Occipital lobe (tissue), 2 donors: ENCODE measurements around the gene NRCAM. TPM values are rescaled to one million over a fixed set of nuclear protein-coding genes. Genes with fewer than 3 reads are reported as not detected.

Source experiments
- DNase-seq: peaks from one replicate; lab custom pipeline; 2025; lab: John Stamatoyannopoulos, UW
- total RNA-seq: library from RNA; depleted of rRNA; stranded (reverse); fragments of >200 nt; gene quantifications from one replicate; pipeline ENCODE4 v1.2.3, GENCODE V29; 2014

Gene NRCAM
- total RNA-seq, 1 donor from 2014 or later, result 112 TPM

DNA sequence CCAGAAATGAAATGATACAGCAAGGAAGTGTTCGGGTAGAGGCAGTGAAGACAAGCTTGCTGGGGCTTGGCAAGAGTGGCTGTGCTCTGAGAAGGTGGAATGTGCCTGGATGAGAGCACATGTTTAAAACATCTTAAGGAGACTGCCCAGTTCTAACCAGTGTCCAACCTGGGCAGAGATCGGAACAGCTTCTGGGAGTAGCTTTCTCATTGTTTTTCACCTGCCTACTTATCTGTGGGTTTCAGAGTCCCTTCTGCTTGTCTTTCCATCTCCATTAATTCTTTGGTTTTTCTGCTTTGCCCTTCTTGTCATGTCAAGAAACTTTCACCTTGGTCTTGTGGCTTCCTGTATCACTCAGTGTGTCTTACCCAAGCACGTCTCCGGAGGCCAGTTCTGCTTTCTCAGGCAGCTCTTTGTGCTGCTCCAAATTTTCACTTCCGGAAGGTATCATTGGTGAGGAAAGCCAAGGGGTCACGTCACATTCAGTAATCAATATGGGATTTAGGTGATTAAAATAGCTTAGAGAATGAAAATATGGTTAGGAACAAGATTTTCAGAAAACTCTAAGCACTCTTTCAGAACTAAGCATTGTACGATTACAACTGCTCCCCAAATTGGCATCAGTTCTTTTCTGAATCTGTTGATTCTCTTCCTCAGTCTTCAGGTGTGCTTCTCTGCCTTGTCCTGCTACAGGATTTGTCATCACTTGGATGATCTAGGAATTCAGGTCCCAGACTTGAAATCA lies 320.6 kb downstream of the NRCAM start:
- no peak for DNase-seq

DNA sequence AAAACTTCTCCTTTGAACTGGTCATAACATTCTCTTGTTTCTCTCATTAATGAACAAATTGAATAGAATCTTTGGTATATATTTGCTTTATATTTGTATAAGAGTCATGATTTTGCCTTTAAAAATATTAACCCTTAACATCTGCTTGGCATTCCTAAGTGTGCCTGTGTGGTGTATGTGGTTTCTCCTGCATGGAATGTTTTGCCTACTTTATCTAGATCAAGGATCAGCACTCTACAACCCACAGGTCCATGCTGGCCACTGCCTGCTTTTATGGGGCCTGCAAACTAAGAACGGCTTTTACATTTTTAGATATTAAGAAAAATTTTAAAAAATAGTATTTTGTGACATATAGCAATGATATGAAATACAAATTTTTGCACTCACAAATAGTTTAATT lies 321.8 kb downstream of the NRCAM start:
- DNase-seq, result no peak

DNA sequence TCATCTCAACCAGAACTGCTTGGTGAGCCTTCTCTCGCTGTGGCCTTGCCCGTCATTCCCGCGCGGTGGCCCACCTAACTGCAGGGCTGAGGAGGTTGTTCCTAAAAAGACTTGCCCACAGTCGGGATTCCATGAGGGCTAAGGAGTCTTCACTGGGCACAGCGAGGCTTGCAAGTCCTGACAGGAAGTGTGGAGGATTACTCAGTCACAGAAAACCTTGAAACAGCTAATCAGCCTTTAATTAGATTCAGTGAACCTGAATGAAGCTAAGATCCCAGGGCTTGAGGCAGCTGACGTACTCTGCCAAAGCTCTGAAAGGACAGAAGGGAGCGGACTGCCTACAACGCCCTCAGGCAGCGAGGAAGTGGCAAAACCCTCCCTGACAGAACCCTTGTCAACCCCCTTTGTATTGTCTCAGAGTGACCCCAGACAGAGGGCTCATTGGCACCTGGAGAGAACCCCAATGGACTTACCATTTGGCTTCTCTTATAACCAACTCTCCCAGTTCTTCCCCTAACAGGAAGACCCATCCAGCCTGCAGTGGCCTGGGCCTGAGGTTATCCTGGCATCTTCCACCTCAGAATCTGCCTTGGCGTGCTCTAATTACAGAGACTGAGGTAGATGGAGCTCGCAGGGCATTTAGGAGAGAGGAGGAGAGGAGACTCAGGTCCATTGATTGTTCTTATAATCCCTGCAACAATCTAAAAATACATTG lies 323.5 kb downstream of the NRCAM start:
- DNase-seq, result no peak

DNA sequence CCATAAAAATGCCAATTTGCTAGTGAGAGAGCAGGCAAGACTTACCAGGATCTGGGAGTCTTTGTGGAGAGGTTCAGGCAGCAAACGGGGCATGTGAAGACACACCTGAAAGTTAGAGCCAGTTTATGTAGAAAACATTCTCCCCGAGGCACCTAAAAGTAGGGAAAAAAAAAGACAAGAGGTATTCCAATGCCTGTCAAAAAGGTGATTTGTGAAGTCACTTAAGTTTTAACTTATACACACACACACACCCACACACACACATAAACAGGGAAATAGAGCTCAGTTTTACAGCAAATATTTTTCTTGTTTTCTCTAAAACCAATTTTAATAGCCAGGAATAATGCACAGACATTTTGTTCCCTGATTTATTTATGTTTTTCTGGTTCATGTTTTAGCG lies 326.0 kb downstream of the NRCAM start, which contains the start of gene LAMB4:
Gene LAMB4, minus strand, starts transcription at position 101 of the 400 bp plus-strand sequence. CDS start 7,197 bp downstream, outside the sequence.
- no peak for DNase-seq

DNA sequence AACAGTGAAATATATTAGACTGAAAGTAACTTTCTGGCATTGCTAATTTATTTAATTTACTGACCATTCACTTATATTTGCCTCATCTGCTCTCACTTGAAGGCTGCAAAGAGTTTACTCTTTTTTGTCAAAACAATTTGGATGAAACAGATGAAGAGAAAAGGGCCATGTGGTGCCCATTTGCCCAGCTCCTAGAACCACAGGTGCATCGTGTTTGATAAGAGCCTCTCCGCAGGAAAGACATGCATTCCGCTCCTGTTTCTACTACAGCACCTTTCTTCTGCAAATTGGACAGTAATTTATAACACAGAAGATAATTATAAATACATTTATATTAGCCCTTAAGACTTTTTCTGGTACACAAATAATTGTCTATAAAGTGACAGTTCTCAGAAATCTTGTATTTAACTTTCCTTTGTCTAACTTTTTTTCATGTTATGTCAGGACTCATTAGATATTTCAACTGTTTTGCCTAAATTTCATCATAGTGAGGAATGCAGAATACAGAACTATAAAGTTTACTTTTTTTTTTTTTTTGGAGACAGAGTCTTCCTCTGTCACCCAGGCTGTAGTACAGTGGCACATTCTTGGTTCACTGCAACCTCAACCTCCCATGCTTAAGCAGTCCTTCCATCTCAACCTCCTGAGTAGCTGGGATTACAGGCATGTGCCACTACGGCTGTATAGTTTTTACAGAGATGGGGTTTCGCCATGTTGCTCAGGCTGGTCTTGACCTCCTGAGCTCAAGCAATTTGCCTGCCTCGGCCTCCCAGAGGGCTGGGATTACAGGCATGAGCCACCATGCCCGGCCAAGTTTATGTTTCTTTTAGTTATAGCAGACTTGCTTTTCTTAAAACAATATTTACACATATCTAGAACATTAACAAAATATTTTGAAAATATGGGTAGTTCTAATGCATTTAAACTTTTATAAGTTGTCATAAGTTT lies 326.9 kb downstream of the NRCAM start:
- no peak for DNase-seq

DNA sequence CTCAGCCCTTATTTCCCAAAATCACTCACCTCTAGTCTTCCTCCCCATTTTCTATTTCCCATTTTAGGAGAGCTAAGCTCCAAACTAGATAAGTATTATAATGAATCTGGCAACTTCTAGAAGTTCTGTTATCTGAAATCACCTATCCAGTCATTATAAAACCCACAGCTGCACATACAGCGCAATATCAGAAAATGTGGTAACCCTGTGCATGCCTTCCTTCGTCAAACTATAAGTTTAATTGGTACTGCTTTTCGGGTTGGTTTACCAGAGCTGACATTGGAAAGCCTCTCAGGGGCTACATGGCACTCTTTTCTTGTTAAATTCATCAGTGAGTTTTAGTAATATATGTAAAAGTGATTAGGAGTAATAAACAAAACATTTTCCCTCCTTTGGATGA lies 327.7 kb downstream of the NRCAM start:
- no peak for DNase-seq

DNA sequence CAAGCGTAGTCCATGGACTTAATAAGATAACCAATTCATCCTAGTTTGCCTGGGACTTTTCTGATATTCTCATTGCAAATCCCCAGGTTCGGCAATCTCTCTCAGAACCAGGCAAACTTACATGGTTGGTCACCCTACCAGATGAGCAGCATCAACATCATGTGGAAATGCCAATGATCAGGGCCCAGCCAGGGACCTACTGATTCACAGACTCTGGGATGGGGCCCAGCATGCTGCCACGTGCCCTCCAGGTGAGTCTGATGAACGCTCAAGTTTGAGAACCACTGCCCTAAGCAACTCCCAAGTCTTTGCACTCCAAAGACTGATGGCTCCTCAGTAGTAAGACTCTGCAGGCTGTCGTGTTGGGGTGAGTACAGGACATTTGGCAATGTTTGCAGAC lies 328.8 kb downstream of the NRCAM start:
- no peak for DNase-seq

DNA sequence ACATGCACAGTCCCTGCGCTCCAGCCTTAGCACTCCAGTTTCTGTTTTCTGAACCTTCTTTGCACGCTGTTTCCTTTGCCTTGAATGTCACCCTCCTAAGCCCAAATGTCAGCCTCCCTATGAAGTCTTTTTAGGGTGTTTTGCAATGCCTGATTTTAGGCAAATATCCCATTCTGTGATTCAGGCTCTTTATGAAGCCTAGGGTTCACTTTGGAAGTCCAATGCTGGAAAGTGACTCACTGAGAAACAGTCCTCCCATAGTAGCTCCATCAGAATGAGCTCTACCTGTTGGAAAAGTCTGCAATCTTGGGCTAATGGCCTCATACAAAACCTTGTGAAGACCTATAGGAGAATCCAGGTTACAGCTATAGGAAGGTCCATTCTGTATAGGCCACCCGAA lies 331.4 kb downstream of the NRCAM start:
- DNase-seq, result no peak

DNA sequence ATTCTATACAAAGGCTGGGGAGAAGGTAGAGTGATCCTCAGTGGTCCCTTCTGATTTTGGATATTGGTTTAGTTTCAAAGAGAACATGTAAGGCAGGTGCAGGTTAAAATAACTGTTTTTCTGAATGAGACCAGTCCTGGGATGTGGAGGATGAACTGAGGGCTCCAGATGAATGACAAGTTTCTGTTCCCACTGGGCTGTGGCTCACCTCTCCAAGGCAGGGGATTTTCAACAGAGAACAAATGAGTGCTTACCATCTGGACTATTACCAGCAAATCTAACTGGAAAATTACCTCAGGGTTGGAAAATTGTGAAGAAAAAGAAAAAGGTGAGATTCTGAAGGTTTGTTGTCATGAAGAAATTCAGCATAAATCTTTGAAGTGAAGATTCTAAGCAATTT lies 334.1 kb downstream of the NRCAM start:
- no peak for DNase-seq

DNA sequence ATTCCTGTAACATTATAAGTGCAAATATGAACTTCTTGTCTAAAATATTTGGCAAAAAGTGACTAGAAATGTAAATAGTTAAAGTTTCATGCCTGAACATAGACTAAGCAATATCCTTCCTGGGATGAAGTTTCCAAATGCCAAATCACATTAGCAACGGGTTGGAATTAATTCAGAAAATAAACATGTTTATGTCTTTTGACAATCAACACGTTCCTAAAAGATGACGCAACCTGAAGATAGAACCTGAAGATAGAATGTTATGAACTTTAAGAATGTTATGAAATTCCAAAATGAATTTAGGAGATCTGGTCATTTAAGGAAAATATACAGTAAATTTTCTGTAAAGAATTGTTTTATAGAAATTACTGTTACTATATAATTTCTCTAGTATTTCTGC lies 335.3 kb downstream of the NRCAM start:
- DNase-seq, result no peak

DNA sequence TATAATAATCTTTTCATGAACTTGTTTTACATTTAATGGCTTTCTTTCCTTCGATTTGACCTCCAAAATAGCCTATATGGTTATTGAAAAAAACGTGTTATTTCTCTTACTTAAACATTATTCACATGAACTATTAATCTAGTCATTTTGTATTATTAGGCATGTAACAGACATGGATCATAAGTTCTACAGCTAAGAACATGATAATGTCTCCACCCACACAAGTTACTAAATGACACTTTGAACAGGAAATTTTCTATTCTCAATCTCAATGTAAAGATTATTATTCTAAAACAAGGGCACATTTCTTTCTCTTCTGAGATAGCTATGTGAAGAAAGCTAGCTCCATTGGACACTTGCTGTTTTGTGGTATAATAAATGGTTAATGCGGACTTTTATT lies 336.0 kb downstream of the NRCAM start:
- no peak for DNase-seq

DNA sequence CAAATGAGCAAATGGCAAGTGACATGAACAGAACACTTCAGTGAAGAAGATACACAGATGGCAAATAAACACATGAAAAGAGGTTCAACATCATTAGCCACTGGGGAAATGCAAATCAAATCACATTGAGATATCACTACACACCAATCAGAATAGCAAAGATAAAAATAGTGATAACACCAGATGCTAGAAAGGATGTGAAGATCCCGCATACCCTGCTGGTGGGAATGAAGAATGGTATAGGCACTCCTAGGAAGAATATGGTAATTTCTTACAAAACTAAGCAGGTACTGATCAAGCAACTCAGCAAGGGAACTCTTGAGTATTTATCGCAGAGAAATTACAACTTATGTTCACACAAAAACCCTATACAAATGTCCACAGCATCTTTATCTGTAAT lies 337.3 kb downstream of the NRCAM start:
- DNase-seq, result no peak

DNA sequence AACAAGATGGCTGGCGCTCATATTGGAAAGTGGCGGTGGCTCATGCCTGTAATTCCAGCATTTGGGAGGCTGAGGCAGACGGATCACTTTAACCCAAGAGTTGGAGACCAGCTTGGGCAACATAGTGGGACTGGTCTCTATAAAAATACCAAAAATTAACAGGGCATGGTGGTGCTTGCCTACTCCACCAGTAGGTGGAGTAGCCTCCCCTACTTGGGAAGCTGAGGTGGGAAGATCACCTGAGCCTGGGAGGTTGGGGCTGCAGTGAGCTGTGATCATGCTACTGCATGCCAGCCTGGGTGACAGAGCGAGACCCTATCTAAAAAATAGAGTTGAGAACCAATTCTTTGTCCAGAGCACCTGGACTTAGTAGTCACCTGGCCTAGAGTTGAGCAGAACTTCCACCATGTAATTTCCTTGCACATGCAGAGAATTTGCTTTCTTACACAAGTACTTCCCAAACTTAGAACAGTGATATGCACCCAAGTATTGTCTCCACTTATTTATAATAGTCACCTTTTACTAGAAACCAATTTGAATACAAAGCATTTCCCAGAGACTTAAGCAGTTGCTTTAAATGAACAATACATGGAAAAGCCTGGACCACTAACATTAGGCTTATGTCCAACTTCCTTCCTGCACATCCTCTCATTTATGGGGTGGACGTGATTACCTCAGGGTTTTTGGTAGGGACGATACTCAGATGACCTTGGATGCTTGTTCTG lies 342.0 kb downstream of the NRCAM start:
- no peak for DNase-seq

DNA sequence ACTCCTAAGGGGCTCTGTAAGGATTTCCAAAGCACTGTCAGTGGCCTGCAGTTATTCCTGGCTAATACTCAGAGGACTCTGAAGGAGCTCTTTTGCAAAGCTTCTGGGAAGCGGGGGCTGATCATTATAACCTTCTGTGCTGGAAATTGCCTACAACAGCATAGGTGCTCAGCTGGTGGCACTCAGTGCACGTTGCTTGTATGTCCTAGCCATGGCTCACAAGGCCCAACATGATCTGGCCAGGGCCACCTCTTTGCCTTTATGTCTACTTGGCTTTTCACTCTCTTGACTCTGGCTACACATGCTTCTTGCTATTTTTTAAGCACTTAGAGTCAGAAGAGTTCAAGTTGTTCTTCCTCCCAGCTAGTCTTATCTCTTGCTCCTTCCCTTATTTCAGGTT lies 343.6 kb downstream of the NRCAM start:
- no peak for DNase-seq

DNA sequence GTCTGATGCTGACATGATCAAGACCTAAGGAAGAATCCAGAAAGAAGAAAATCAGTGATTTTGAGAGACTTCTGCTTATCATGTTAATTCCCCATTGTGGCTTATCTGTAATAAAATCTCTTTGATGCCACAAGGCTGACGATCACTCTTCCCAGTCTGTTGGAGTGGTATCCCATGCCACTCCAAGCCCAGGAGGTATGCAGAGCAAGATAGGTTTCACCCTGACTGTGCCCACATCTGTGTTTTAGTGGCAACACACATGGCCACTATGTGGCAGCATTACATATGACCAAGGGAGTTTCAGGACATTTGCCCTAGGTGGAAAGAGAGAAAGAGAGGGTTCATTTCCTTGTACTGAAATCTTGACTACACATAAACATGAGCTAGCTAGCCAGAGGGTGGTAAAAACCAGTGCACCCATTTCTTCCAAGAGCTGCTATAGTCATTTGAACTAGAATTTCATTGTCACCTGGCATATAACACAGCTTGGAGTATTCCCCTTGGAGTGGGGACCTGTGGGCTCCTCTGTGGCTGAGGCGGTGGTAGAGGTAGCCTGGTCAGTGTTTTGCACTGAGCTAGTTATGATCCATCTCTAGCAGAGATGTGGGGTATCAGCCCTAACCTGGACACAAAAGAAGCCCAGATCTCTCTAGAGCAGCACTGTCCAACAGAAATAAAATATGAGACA lies 346.9 kb downstream of the NRCAM start:
- DNase-seq, result no peak

DNA sequence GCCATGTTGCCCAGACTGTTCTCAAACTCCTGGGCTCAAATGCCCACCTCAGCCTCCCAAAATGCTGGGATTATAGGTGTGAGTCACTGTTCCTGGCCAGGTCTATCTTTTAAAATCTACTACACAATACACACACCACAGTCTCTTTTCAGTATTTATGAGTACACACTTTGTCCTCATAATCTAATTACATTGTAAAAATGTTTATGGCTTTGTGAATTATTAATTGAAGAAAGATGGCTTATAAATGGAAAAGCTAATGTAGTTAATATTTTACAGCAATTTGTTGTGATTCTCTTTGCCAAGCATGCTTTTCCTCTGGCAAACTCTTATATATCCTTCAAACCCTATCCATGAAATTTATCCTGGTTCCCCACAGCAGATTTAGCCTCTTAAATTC lies 348.1 kb downstream of the NRCAM start:
- DNase-seq, result no peak

DNA sequence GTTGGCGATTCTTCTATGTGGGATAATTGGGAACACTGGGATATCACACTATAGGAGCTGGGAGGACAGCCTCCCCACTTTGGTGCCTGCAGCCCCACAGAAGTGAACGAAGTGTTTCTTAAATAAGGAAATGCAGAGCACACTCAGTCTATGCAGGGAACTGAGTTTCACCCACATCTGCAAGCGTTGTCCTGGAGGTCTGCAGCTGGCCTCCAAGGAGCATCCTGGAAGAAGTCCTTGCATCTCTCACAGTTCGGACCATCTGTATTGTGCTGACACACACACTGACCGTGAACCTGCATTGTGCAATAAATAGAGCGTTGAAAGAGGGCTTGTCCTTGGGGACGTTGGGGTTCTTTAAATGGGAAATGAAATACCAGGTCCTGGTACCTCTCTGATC lies 351.9 kb downstream of the NRCAM start:
- DNase-seq, result no peak

DNA sequence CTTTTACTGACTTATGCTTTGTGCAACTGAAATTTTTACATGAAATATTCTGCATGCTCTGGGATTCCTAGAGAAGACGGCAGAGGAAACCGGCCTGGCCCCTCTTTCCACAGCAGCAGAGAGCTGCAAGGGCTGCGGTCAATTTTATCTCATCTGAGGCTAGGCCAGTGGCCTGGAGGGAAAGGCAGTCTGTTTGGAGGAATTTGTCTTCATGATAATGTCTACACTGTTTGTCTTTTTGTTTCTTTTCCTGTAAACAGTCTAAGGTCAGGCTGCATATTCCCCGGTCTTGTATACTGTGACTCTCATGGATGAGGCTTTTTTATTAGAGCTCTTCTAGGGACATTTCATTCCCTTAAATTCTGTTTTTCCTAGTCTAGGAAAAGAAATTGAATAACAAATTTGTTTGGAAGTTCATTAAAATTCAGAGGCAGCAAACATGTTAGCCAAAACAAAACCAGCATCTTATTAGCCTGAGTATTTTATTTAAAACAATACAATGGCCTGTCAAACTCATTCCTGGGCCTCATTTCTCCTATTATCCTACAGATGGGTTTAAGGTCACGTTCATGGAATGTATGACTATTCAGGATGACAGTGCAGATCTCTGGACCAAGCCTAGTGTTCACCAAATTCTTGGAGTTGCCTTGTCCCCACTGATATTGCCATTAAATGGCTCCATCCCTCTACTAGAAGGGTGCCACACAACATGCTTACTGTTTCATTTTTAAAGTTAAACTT lies 352.5 kb downstream of the NRCAM start:
- no peak for DNase-seq

DNA sequence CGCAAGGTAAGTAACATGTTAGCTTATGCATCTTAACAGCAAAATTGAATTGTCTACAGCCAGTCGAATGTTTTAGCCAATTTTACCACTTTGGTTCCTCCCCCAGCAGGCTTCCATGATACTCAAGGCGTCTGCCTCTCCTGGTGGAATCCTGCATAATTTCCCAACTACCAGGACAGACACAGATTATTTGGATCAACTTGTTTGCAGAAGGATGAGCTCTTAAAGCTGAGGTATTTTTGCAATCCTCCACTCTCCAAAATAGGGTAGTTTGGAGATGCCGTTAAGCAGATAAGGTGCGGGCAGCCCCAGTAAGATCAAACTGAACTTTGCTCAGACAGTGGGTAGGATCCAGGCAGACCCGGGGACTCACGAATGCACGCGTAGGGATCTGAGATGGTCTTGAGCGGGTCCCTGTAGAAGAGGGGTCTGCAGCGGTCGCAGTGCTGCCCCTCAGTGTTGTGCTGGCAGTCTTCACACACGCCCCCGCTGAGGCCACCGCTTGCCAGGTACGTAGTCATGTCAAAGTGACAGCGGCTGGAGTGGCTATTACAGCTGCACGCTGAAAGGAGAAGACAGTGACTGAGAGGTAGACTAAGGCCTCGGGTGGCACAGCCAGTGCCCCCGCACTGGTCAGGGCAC lies 353.4 kb downstream of the NRCAM start:
- no peak for DNase-seq

DNA sequence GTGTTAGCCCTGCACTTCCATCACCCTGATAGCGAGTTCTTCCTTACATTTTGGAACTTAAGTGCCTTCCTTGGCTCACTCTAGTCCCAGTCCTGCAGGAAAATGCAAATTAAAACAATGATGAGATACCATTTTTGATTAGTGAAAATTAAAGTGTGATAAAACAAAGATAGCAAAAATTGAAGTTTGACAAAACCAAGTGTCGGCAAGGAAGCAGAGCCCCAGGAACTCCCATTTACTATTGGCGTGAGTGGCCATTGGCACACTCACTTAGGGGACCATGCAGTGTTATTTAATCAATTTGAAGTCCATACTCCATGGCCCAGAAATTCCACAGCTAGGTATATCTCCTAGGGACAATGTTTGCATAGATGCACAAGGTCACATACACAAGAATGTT lies 354.5 kb downstream of the NRCAM start:
- DNase-seq, result no peak
